Stimulated activated memory B cell treated with anti-CD40 and anti-IgM and Interleukin-4, amounts not matched to agents 10 μg/mL and 1 μg/mL and 100 μg/mL, for 72 hours (primary cell): Measurements from ENCODE around the gene PLPP4.

Source experiments
- ATAC-seq: fragments of 150-1000 bp; cut with Tn5 transposase; 2 replicates; pipeline ENCODE4 v1.10.0; 2021
- H3K27ac Mint-ChIP-seq: one replicate; pipeline ENCODE4 v1.8.0; 2022; ENCODE audit warnings: mild to moderate bottlenecking, mixed read lengths
- H3K27me3 Mint-ChIP-seq: one replicate; pipeline ENCODE4 v1.8.0; 2022; ENCODE audit warnings: mixed read lengths
- H3K36me3 Mint-ChIP-seq: one replicate; pipeline ENCODE4 v1.8.0; 2022; ENCODE audit warnings: mixed read lengths
- H3K4me1 Mint-ChIP-seq: one replicate; pipeline ENCODE4 v1.8.0; 2022; ENCODE audit warnings: mixed read lengths
- H3K4me3 Mint-ChIP-seq: one replicate; pipeline ENCODE4 v1.8.0; 2022; ENCODE audit warnings: mild to moderate bottlenecking, moderate library complexity, mixed read lengths
- H3K9me3 Mint-ChIP-seq: one replicate; pipeline ENCODE4 v1.8.0; 2022; ENCODE audit warnings: mixed read lengths

Gene PLPP4

DNA sequence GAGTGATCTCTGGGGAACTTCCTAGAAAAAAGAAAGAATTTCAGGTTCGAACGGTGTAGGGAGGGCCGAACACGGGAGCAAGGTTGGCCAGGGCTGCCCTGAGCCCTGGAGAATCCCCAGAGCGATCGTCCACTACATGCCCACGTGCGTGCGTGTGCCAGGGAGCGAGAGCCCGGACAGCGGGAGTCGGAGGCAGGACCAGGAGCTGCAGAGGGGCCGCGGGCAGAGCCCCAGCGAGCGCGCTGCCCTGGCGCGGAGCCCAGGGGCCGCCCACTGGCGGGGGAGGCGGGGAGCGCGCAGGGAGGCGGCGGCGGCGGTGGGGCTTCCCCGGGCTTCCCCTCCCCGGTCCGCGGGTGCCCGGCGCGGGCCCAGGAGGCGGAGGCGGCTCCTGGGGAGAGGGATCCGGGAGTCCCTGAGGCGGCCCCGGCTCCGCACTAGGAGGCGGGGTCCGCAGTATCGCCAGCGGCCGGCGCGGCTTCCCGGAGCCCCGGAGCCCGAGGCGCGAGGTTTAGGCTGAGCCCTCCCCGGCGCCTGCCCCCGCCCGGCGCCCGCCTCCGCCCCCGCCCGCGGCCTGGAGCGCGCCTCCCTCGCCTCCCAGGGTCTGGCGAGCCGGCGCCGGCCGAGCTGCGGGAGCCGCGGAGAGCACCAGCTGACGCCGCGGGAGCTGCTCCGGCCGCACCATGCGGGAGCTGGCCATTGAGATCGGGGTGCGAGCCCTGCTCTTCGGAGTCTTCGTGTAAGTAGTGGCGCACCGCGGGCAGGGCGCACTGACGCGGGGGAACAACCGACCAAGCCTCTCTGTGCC lies at the start of gene PLPP4:
Gene PLPP4 (plus strand): TSS at position 602 of the 805 bp plus-strand sequence. CDS start 79 bp downstream, at position 681.
- Mint-ChIP-seq H3K4me3 (peak within 1 kb of the TSS; percentile 70), H3K27me3 (peaks cover 42% of the 10 kb centered on the region), H3K9me3 (no peaks in the 10 kb centered on the region), H3K4me1 (peaks cover 12% of the 10 kb centered on the region), H3K27ac (no peak within 1 kb of the TSS), H3K36me3 (no peaks in the 10 kb centered on the region)
- ATAC-seq, result no peak

DNA sequence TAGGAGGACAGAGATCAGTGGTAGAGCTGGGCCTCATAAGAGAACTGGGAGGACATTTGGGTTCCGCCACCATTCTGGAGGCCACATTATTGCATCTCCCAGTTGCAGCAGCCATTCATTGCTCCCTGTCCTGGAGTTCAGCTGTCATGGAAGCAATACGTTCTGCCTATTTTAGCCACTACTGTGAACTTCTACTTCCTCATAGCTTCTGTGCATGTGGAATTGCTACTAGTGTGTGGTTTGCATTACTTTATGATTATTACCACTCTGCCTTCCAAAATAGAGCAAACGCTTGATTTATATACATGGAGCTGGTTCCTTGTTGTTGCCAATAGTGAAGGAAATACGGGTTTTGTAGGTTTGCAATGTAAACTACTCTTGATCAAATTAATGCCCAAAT lies 47.2 kb upstream of the PLPP4 start:
- no peak for ATAC-seq
- Mint-ChIP-seq H3K27ac (no peak overlapping the region), H3K4me3 (no peak overlapping the region), H3K9me3 (peaks cover 3% of the 10 kb centered on the region), H3K27me3 (peaks cover 26% of the 10 kb centered on the region), H3K36me3 (no peaks in the 10 kb centered on the region), H3K4me1 (no peaks in the 10 kb centered on the region)

DNA sequence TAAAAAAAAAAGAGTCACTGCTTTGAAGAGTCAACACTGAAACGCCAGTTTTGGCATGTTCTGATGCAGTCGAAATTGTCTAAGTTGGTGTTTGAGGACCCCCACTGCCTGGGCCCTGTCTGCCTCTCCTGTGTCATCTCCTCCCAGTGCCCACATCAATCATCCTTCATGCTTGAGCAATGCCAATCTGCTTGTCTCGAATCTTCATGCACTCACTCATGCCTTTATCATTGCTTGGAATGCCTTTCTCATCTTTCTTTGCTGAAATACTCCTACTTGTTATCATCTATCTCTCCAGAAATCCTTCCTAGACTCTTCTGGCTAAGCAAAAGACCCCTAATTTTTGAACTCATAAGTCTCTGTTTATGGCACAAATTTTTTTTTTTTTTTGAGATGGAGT lies 42.1 kb upstream of the PLPP4 start:
- peaks cover 3% of the 10 kb centered on the region for H3K9me3 Mint-ChIP-seq
- no peaks in the 10 kb centered on the region for H3K36me3 Mint-ChIP-seq
- no peak for ATAC-seq
- H3K27me3 Mint-ChIP-seq, result peaks cover 17% of the 10 kb centered on the region
- H3K27ac Mint-ChIP-seq, result no peak overlapping the region
- H3K4me1 Mint-ChIP-seq, result no peaks in the 10 kb centered on the region
- H3K4me3 Mint-ChIP-seq, result no peak overlapping the region

DNA sequence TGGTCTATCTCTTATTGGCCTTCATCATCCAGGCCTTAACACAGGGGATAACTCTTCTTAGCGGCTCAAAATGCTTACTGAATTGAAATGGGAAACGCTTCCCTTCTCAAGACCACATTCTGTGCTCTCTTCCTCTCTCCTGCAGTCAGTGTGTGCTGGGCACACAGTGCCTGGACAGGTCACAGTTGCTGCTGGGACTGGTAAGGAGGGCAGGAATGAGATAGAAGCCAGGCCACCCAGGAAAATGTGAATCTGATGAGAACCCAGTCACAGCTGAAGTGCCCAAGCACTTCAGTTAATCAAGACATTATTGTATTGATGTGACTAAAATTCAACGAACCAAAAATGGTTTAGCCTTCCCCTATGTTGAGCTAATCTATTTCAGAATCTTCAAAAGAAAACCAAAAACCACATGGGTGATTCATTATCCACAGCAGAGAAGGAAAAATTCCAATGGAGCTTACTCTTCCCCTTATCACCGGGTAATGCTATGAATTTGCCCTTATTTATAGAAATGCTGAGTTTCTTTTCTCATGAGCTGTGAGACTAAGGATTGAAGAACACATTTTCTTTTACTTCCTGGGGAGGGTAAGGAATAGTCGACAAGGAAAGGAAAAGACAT lies 41.2 kb upstream of the PLPP4 start:
- H3K4me1 Mint-ChIP-seq, result no peaks in the 10 kb centered on the region
- peaks cover 3% of the 10 kb centered on the region for H3K9me3 Mint-ChIP-seq
- no peak for ATAC-seq
- no peak overlapping the region for H3K27ac Mint-ChIP-seq
- H3K4me3 Mint-ChIP-seq, result no peak overlapping the region
- peaks cover 15% of the 10 kb centered on the region for H3K27me3 Mint-ChIP-seq
- no peaks in the 10 kb centered on the region for H3K36me3 Mint-ChIP-seq

DNA sequence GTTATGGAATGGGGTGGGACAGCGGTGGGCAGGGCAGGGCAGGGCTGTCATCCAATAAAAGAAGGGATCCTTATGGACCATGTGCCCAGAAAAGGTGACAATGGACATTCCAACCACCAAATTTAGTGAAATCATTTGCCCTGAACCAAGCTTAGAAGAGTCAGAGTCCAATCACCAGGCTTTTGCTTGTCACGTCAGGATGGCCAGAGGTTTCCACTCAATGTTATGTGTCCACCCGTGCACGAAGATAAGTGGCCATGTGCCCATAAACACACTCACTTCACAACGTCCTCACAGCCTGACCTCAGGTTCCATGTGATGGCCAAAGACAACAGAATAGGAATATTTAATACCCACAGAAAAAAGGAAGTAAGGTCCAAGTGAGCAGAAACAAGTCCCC lies 36.6 kb upstream of the PLPP4 start:
- H3K27ac Mint-ChIP-seq, result no peak overlapping the region
- peaks cover 10% of the 10 kb centered on the region for H3K27me3 Mint-ChIP-seq
- H3K4me1 Mint-ChIP-seq, result no peaks in the 10 kb centered on the region
- H3K36me3 Mint-ChIP-seq, result no peaks in the 10 kb centered on the region
- H3K4me3 Mint-ChIP-seq, result no peak overlapping the region
- no peaks in the 10 kb centered on the region for H3K9me3 Mint-ChIP-seq
- ATAC-seq, result no peak

DNA sequence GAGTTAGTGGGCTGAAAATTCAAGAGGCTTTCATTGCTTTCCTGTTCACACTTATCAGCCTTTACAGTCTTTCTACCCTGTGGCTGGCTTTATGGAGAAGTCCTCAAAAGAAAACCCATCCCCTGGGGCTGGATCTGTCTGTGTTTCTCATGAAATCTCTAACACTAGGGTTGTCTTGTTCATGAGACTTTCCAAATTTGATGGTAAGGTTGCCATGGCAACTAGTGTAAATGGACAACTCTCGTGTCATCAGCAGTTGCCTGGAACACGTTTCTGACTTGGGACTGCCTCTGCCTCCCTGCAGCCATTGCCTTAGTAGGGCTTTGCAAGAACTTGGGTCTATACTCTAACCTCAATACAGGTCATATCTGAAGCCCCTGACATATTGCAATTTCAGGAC lies 35.8 kb upstream of the PLPP4 start:
- H3K36me3 Mint-ChIP-seq, result no peaks in the 10 kb centered on the region
- peaks cover 18% of the 10 kb centered on the region for H3K27me3 Mint-ChIP-seq
- H3K9me3 Mint-ChIP-seq, result no peaks in the 10 kb centered on the region
- no peak overlapping the region for H3K4me3 Mint-ChIP-seq
- no peak for ATAC-seq
- H3K27ac Mint-ChIP-seq, result no peak overlapping the region
- no peaks in the 10 kb centered on the region for H3K4me1 Mint-ChIP-seq

DNA sequence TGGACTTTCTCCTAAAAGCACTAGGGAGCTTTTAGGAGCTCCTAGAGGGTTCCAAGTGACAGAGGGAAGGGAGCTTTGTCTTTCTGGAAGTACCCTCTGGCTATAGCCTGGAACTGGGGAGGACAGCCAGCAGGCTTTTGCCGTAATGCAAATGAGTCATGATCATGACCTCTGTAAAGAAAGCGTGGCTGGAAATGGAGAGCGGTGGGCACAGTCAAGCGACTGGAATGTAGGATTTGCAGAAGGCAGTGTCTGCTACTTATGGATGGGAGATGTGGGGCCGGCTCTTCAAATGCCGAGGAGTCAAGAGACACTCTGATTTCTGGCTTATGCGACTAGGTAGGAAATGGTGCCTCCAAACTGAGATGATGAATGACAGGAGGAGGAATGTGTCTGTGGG lies 34.6 kb upstream of the PLPP4 start:
- H3K4me1 Mint-ChIP-seq, result no peaks in the 10 kb centered on the region
- H3K27ac Mint-ChIP-seq, result no peak overlapping the region
- no peak for ATAC-seq
- peaks cover 24% of the 10 kb centered on the region for H3K27me3 Mint-ChIP-seq
- no peaks in the 10 kb centered on the region for H3K36me3 Mint-ChIP-seq
- no peaks in the 10 kb centered on the region for H3K9me3 Mint-ChIP-seq
- no peak overlapping the region for H3K4me3 Mint-ChIP-seq

DNA sequence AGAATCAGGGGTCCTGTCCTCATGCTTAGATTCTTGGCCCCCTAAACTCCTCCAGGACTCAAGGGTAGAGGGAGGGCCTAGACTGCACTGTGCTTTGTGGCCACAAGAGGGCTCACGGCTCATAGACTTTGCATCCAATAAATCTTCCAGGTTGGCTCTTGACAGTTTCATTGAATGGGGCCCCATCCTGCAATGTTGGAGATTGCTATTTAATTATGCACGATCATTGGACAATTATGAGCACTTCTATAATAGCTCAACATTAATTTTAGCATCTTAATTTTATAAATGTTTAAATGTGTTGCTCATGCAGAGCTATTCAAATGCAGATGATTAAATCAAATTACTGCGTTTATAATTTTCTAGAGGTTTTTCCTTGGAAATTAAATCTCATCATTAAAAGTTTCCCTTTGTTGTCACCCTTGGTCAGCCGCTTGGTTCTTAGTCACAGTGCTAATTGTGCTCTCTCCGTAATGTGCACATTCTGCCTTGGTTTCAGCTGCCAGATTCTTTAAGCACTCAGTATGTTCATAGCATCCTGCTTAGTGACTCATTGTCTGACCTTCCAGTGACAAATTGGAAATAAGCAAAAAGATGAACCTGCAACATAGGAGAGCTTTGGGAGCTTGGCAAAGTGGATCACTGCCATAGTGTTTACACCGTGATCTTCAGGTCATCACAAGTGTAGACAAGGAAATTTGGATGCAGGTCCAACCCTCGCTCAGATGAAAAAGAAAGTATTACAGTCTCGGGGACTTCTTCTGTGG lies 33.4 kb upstream of the PLPP4 start:
- no peak overlapping the region for H3K4me3 Mint-ChIP-seq

DNA sequence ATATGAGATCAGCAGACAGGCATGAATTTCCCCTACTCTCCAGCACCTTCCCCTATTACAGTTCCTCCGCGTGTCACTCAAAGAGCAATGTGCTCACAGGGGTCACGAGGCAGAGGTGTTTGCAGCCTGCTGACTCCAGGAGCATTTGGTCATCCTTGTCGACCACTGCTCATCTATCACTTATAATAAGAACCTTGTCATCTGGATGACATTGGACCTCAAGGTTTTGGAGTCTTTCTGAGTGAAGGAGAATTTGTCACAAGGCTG lies 32.9 kb upstream of the PLPP4 start:
- H3K36me3 Mint-ChIP-seq, result no peaks in the 10 kb centered on the region
- peaks cover 24% of the 10 kb centered on the region for H3K27me3 Mint-ChIP-seq
- no peaks in the 10 kb centered on the region for H3K9me3 Mint-ChIP-seq
- H3K27ac Mint-ChIP-seq, result no peak overlapping the region
- no peaks in the 10 kb centered on the region for H3K4me1 Mint-ChIP-seq
- no peak for ATAC-seq
- no peak overlapping the region for H3K4me3 Mint-ChIP-seq

More for the DNA sequence above, 33.4 kb upstream of the PLPP4 start:
- Mint-ChIP-seq H3K9me3 (no peaks in the 10 kb centered on the region), H3K36me3 (no peaks in the 10 kb centered on the region), H3K27me3 (peaks cover 24% of the 10 kb centered on the region), H3K4me1 (no peaks in the 10 kb centered on the region), H3K27ac (no peak overlapping the region)
- no peak for ATAC-seq

DNA sequence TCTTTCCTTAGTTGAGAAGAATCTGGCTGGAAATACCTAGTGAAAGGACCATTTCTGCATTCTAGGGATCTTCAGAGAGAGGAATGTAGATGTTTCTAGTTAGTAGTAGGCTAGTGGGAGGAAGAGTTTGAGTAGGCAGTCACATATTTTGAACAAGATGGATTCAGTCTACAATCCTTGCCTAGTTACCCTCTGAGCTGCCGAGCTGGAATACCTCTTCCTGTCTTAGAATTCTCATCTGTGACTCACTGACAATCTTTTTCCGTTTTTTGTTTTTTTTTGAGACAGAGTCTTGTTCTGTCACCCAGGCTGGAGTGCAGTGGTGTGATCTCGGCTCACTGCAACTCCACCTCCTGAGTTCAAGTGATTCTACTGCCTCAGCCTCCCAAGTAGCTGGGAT lies 30.7 kb upstream of the PLPP4 start:
- Mint-ChIP-seq H3K9me3 (no peaks in the 10 kb centered on the region), H3K36me3 (no peaks in the 10 kb centered on the region), H3K4me3 (no peak overlapping the region), H3K4me1 (no peaks in the 10 kb centered on the region), H3K27me3 (peaks cover 32% of the 10 kb centered on the region), H3K27ac (no peak overlapping the region)
- ATAC-seq, result no peak

DNA sequence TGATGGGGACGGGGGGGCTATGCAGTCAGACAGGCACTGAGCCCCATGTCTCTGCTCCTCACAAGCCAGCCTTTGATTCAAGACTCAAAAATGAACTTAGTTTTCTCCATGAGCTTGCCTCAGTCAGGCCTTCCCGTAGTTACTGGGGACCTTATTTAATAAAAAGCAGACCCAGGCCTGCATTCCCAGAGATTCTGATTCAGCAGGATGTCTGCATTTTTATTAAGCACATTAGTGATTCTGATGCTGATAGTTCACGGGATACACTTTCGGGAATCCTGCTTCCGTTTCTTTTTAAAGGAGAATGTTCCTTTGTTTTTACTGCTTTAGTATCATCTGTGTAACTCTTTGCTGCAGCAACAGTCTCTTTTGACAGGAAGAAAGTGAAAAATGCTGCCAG lies 28.3 kb upstream of the PLPP4 start:
- no peaks in the 10 kb centered on the region for H3K36me3 Mint-ChIP-seq
- peaks cover 46% of the 10 kb centered on the region for H3K27me3 Mint-ChIP-seq
- H3K4me3 Mint-ChIP-seq, result no peak overlapping the region
- no peaks in the 10 kb centered on the region for H3K4me1 Mint-ChIP-seq
- H3K27ac Mint-ChIP-seq, result no peak overlapping the region
- H3K9me3 Mint-ChIP-seq, result no peaks in the 10 kb centered on the region
- no peak for ATAC-seq

DNA sequence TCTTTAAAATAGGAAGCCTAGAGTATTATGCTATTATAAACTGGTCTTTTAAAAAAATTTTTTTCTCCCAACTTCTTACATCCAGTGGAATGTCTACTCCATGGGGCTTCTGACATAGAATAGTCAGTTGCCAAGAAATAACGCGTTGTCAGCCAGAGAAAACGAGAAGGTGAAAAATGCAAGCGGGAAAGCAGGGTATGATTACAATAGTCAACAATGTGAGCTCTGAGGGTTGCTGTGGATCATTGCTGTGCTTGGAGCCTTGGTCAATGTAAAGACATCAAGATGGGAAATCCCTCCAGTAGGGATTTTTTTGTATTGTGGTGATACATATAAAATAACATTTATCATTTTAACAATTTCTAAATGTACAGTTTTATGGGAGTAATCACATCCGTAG lies 27.6 kb upstream of the PLPP4 start:
- no peak for ATAC-seq

DNA sequence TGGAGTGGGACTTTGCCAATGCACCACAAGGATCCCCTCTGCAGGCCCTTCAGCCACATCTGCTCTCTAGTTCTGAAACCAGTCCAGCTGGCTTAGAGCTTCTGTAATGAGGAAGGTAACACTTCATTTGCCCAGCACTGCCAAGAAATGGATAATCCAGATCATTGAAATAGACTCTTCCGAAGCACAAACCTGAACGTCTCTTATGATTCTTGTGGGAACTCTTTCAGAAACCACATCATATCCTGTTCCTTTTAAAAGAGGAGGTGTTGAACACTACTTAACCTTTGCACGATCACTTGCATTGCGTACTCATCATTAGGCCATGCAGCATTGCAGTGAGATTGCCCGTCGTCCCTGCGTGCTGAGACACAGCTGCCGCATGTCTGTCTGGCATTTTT lies 25.8 kb upstream of the PLPP4 start:
- Mint-ChIP-seq H3K4me1 (no peaks in the 10 kb centered on the region), H3K27ac (no peak overlapping the region), H3K36me3 (no peaks in the 10 kb centered on the region), H3K27me3 (peaks cover 28% of the 10 kb centered on the region), H3K4me3 (no peak overlapping the region), H3K9me3 (no peaks in the 10 kb centered on the region)
- no peak for ATAC-seq

More for the DNA sequence above, 27.6 kb upstream of the PLPP4 start:
- H3K27me3 Mint-ChIP-seq, result peaks cover 46% of the 10 kb centered on the region
- no peaks in the 10 kb centered on the region for H3K4me1 Mint-ChIP-seq
- H3K9me3 Mint-ChIP-seq, result no peaks in the 10 kb centered on the region
- H3K4me3 Mint-ChIP-seq, result no peak overlapping the region
- H3K27ac Mint-ChIP-seq, result no peak overlapping the region
- H3K36me3 Mint-ChIP-seq, result no peaks in the 10 kb centered on the region

DNA sequence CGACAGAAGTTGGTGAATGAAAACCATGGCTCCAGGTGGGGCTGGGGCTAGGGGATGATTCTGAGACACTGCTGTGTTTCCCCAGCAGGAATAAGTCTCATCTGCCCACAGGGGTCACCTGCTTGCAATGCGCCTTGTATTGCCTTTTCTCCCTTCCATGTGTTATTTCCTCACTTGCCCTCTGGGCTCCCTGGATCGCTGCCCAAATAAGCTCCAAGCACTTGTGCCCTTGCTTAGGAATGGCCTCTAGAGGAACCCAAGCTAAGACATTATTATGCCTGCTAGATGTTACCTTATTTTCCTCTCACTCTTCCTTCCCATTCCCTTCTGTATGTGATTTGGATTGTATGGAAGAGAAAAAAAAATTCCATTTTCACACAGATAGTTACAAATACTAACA lies 24.8 kb upstream of the PLPP4 start:
- Mint-ChIP-seq H3K27ac (no peak overlapping the region), H3K4me3 (no peak overlapping the region), H3K4me1 (no peaks in the 10 kb centered on the region), H3K9me3 (no peaks in the 10 kb centered on the region), H3K36me3 (no peaks in the 10 kb centered on the region), H3K27me3 (peaks cover 22% of the 10 kb centered on the region)
- no peak for ATAC-seq

DNA sequence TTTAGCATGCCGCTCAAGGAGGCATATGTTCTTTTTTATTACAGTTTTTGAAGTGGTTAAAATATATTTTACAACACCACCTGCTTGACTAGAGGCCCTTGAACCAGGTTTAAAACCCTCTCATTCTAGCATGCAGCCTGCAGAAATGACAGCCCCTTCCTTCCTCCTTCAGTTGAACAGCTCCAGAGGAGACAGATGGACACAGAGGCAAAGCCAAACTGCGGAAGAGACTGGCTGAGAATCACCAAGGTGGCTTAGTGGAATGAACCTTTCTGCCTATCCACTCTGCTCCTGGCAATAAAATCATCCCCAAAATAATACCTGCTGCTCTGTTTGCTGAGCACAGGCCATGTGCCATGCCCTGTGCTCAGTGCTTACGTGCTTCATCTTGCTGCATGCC lies 23.9 kb upstream of the PLPP4 start:
- ATAC-seq, result no peak
- no peak overlapping the region for H3K27ac Mint-ChIP-seq
- H3K9me3 Mint-ChIP-seq, result no peaks in the 10 kb centered on the region
- H3K36me3 Mint-ChIP-seq, result no peaks in the 10 kb centered on the region
- H3K4me1 Mint-ChIP-seq, result no peaks in the 10 kb centered on the region
- H3K4me3 Mint-ChIP-seq, result no peak overlapping the region
- H3K27me3 Mint-ChIP-seq, result peaks cover 22% of the 10 kb centered on the region
